NCI-H1436 (cell line): ENCODE data around the gene LRG1.
"Not testable (repeated sequence)": the region's sequence is repeated elsewhere in the genome, so short reads cannot be mapped to it uniquely, and the experiment has no call there.

ENCODE experiments used
- DNase-seq: peaks from one replicate; lab custom pipeline; 2025; lab: John Stamatoyannopoulos, UW

Gene LRG1

DNA sequence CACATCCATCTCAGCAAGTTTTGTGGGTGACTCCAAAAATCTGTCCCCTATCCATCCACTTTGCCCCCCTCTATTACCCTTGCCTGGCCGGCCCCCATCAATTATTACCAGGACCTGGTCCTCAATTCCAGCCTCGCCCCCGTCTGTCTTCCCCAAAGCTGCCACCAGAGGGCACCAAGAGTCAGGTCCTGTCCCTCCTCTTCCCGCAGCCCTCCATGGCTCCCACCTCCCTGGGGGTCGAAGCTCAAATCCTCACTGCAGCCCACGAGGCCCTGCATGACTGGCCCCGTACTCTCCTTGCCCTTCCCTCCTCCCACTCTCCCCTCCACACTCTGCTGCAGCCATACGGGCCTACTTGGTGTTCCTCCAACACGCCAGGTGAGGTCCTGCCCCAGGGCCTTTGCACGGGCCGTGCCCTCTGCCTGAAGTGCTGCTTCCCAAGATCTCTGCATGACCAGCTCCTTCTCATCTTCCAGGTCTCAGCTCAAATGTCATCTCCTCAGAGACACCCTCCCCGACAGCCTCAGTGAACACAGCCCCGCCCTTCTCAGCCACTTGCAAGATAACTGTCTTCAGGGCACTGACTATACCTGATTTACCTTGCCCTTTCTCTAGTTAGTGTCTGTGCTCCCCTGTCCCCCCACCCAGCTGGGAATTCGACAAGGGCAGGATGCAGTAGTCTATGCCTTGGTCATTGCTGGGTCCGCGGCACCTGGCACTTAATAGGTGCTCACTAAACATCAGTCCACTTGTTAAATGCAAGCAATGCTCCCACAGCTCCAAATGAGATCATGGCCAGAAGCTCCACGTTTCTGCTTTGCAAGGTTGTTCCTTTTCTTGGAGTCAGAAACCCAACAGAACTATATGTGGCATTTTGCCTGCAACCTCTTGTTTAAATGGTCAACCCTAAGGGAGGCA is 36.4 kb upstream of the LRG1 start:
- DNase-seq = no peak

DNA sequence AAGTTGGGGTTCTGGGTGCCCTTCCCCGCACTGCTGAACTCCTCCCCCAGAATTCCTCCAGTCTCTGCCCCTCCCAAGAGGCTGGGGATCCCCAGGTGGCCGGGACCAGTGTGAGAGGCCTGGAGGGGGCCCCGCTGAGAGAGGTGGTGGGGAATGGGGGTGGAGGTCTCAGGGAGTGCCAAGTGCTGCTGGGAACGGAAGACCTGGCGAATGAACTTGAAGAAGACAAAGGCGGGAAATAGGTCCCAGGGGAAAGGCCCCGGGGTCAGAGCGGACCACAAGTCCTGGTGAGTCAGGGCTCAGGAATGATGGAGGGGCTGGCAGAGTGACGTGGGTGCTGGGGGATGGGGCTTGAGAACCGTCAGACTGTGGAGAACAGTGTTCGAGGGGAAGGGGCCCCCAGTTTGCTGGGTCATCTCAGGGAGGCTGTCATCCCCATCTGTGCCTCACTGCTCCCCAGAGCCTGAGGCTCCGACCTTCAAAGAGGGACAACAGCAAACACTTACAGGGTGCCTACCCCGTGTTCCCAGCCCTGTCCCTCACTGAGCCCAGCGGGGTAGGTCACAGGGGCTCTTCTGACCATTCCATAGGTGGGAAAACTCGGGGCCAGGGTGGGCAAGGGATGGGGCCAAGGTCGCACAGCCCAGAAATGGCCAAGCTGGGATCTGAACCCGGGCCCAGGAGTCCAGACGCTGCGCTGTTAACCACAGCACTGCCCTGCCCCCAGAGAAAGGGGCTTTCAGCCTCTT is 35.6 kb upstream of the LRG1 start:
- no peak for DNase-seq

DNA sequence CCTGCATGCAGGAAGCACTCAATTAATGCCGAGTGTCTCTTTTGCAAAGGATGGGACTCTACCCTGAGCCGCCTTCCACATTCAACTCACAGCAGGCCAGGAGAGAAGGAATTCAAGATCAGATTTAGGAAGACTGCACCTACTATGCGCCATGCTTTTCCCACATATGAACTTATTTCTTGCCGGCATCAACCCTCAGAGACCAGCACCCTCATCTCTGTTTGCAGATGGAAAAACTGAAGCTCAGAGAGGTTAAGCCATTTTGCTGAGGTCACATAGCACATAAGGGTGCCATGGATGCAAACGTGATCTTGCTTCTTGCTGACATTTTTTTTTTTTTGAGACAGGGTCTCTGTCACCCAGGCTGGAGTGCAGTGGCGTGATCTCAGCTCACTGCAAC is 33.8 kb upstream of the LRG1 start:
- no peak for DNase-seq

DNA sequence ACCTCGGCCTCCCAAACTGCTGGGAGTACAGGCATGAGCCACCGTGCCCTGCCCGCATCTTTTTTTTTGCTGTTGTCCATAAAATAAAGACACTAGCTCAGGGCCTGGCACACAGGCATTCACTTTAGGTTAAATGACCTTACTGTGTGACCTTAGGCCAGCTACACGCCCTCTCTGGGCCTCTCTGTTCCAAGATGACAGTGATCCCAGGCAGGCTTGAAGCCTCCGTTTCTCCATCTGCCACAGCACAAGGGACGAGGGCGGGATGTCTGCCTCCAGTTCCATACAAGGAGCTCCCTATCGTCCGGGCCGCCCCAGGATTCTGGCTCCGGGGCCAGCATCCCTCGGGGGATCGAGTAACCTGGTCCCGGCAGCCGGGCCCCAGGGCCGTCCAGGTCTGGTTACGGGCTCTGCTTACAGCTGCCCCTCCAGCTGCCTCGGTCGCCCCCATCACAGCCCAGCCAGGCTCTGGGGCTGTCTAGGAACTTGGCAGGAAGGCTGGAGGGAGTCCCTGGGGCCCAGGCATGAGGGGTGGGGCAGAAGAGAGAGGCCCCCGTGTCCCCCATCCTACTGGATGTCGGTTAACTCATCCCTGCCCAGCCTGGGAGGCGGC is 31.6 kb upstream of the LRG1 start:
- no peak for DNase-seq

DNA sequence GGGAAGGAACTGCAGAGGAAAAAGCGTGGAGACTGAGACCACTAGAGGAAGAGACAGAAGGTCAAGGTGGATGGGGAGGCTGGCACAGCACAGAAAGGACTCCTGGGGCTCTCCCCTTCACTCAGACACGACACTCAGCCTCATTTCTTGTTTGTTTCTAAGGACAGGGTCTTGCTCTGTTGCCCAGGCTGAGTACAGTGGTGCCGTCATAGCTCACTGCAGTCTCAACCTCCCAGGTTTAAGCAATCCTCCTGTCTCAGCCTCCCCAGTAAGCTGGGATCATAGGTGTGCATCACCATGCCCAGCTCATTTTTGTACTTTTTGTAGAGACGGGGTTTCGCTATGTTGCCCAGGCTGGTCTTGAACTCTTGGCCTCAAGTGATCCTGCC is 31.1 kb upstream of the LRG1 start:
- DNase-seq = no peak

DNA sequence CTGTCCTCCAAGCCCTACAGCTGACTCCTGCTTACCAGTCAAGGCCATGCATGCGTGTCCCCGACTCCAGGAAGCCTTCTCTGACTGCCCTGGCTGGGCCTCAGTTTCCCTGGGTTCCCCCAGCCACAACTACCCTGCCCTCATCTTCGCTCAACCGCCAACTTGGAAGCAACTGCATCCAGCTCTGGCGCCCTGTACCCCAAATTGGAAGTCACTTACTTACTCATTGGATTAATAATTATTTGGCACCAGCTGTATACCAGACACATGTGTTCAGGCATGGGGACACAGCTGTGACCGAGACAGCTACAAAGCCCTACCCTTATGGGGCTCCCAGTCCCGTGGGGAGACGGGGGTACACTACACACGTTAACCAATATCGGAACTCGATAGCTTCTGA is 30.6 kb upstream of the LRG1 start:
- DNase-seq = no peak

DNA sequence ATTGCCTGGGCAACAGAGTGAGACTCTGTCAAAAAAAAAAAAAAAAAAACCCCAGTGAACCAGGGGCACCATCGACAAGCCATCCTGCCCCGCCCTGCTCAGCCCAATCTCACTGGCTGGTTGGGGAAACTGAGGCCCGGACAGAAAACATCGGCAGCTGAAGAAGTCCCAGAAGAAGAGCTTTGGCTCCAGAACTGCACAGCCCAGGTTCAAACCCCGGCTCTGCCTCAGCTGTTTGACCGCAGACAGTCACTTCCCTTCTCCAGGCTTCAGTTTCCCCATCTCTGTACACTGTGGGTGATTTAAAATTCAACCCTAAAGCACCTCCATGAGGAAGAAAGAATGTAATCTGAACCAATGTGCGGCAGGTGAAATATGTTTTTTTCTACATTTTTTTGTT is 29.1 kb upstream of the LRG1 start:
- no peak for DNase-seq

DNA sequence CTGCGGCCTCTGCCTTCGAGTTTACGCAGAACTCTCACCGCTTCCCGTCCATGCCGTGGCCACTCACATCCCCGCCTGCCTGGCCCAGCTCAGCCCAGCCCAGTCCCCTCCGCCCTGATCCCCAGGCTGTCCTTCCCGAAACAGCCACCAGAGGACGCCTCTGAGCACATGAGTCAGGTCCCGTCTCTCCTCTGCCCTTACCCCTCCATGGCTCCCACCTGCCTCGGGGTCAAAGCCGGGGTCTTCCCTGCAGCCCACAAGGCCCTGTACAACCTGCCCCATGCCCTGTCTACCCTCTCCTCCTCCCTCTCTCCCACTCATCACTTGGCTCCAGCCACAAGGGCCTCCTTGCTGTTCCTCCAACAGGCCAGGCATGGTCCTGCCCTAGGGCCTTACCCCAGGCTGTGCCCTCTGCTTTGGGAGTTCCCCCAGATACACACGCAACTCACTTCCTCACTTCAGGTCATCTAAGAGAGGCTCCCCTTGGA is 27.8 kb upstream of the LRG1 start:
- no peak for DNase-seq

DNA sequence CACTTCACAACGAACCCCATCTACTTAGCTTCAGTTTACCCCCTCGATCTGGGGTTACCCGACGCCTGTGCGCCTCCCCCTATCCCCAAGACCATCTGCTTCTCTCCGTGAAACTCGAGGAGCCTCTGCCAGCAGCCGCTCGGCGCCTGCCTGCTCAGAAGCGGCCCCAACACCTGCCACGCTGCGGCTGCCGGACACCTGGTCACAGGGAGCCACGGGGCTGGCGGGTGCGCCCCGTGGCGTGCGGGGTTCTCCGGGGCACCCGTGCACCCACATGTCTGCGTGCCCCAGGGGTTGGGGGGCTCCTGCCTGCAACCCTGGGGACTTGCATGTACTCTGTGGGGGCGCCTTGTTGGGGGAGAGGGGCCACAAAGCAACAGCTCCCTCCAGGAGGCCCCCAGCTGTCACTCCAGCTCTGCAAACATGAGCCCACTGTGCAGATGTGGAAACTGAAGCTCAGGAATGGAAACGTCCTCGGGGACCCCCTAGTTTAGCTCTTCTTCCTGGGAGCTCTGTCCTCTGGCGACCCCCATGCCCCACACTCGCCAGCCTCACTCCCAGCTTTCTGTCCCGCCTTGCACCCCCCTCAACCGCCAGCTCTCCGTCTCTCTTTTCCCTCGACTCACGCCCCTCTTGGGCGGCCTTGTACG is 26.7 kb upstream of the LRG1 start:
- DNase-seq = no peak

DNA sequence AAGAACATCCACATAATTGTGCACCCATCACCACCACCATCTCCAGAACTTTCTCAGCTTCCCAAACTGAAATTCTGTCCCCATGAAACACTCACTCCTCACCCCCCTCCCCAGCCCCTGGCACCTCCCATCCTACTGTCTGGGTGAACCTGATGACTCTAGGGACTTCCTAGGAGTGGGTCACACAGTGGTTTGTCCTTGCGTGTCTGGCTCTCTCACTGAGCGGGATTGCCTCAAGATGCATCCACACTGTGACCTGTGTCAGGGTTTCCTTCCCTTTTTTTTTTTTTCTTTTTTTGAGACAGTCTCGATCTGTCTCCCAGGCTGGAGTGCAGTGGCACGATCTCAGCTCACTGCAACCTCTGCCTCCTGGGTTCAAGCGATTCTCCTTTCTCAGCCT is 23.7 kb upstream of the LRG1 start:
- not testable (repeated sequence) for DNase-seq

DNA sequence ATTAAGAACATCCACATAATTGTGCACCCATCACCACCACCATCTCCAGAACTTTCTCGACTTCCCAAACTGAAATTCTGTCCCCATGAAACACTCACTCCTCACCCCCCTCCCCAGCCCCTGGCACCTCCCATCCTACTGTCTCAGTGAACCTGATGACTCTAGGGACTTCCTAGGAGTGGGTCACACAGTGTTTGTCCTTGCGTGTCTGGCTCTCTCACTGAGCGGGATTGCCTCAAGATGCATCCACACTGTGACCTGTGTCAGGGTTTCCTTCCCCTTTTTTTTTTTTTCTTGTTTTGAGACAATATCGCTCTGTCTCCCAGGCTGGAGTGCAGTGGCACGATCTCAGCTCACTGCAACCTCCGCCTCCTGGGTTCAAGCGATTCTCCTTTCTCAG is 22.2 kb upstream of the LRG1 start:
- DNase-seq = not testable (repeated sequence)

DNA sequence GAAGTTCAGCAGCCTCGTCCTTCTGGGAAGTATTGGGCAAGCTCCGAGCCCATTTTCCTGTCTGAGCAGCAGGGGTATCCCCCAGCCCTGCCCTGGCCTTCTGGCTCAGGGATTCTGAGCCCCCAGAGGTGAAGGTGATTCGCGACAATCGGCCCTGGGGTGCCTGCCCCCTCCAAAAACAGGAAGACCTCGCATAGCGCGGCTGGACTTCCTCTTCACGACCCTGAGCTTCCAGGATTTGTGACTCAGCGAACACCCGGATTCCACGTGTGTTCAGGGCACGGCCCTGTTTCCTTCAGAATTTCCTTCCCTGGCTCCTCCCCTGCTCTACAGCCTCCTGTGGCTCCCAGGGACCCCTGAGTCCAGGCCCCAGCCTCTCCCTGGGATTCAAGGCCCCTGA is 19.7 kb upstream of the LRG1 start, which contains the start of gene SEMA6B:
Gene SEMA6B (minus strand): TSS at position 116 of the 400 bp plus-strand sequence. CDS start 1,227 bp downstream, outside the sequence.
- DNase-seq = no peak

DNA sequence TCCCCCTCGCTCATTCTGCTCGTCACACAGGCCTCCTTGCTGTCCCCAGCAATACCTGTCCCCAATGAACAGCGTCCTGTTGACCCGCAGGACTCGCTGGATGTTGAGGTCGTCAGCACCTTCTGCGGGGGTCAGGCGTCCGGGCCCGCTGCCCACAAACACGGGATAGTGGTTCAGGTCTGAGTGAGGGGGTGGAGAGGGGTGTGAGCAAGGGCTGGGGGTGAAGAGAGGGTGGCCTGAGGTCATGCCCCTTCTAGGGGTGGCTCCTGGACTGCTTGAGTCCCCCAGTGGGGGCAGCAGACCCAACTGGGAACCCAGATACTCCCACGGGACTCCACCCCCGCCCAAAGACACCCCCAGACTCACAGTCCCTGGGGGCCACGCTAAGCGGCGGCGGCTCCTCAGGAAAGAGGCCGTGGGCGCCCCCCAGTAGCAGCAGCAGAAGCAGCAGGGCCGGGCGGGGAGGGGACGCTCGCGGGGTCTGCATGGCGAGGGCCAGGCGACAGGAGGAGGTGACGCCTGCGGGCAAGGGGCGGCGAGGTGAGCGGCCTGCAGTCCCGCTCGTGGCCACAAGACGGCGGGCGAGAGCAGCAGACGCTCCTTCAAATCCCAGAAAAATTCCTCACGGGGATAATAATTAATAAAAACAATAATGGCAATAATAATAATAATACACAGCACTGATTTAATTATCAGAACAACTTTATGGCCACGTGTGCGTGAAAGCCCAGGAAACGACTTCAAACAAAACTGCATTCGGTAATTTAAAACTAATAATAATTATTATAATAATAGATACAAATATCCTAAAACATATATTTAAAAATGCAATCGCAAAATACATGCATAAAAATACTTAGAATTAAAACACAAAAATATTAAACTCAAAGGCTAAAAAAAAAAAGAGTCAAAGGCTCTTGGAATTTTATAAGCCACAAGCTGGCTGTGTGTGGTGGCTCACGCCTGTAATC is 18.4 kb upstream of the LRG1 start:
- no peak for DNase-seq

DNA sequence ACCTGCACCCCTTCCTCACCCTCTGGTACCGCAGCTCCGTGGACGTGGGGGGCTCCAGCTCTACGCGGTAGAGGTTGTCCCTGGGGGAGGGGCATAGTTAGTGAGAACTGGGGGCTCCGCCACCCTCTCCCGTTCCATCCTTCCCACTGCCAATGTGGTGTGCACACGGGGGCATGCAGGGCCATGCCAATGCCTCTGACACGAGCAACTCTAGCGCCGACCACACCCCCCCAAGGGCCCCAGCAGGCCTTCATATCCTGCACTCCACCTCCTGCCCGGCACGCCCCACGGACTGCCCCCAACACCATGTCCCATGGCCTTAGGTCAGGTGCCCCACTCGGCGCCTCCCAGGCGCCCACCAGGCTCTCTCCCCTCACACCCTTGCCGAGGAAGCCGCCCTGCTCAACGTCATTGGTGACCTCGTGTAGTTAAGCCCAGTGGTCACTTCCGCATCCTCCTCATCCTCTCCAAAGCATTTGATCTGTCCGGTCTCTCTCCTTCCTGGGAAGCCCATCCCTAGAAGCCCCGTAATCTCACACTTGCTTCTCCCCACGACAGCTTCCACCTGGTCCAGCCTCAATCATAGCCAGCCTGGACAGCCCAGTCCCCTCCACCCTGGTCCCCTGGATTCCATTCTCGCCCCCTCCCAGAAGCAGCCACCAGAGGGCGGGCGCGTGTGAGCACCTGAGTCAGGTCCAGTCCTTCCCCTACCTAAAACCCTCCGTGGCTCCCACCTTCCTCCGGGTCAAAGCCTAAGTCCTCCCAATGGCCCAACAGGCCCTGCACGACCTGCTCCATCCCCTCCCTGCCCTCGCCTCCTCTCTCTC is 17.5 kb upstream of the LRG1 start:
- no peak for DNase-seq

DNA sequence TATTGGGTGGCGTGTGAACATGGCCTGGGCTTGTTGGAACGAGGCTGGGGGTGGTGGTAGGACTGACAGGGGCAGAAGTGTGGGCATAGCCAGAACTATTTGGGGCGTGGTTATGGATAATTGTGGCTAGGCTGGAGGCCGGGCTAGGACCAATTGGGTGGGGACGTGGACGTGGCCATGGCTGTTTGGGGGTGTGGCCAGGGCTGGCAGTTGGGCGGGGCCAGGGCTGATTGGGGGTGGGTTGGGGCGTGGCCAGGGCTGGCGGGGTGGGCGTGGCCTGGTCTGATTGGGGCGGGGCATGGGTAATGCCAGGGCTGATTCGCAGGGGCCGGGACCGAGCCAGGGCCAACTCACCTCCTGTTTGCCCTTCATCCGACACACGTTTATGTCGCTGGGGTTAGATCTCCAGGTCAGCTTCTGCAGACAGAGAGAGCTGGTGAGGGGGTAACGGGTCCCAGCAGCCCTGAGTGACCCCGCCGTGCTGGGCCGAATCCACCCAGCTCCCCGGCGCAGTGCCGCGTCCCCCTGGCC is 16.8 kb upstream of the LRG1 start:
- DNase-seq = no peak

DNA sequence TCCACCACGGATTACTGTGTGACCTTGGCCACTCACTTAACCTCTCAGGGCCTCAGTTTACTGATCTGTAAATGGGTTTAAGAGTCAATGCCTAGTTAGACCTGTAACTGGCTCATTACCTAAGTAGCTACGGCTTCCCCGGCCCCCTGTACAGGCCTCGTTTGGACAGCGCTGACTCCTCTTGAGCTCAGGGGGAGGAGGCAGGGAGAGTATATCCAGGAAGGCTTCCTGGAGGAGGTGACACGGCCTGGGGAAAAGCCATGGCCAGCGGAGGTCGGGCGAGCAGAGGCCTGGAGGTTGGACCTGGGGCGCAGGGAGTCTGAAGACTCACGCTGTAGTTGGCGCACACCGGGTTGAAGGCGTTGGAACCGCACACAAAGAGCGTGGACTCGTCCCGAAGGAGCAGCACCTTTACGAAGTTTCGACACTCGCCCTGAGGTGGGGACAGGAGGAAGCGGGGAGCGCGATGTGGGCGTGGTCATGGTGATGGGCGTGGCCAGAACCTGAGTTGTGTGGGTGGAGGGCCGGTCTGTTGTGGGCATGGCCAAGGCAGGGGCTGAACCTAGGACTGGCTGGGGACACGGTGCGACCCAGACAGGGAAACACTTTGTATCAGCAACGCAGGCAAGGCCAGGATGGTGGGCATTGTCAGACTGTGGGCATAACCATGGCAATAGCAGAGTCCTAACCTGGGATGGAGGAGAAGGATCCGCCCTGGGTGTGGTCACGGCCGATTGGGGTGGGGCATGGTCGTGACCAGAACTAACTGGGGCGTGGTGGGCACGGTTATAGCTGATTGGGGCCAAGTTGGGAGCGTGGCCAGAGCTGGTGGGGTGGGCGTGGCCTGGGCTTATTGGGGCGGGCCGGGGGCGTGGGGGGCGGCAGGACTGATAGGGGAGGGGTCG is 16.1 kb upstream of the LRG1 start:
- DNase-seq = no peak

DNA sequence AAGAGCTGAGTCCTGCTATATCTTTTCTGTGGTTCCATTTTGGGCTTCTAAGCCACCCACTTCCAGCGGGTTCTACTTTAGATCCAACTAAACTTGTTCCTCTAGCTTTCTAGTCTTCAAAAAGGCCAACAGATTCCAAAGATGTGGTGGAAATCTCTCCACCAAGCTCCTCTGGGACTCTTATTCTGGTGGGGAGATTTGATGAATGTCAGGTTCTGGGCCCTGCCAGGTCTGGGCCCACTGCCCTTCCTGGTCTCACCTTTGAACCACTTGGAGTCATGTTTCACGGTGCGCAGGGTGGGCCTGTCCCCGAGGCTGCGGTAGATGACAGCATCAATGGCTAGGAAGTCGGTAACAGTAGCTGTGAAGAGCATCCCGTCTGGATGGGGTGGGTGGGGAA is 14.9 kb upstream of the LRG1 start:
- no peak for DNase-seq

DNA sequence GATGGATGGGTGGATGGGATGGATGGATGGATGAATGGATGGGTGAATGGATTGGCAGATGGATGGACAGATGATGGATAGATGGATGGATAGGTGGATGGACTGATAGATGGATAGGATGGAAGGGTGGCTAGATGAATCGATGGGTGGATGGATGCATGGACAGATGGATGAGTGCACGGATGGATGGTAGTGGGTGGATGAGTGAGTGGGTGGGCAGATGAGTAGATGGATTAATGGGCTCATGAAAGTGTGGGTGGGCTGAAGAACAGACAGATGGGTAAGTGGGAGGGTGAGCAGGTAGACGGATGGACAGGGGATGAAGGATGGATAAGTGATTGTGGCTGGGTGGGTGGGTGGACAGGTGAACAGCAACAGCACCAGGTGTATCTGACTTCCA is 13.9 kb upstream of the LRG1 start:
- no peak for DNase-seq
